SU-DHL-6 (cell line): ENCODE measurements around the gene FURIN.

Experiments used
- H2AFZ ChIP-seq: fragments of 200-600 bp; sonication (generic); 2 replicates; pipeline ENCODE4 v1.6.1; 2014; ENCODE audit warnings: low read depth, mild to moderate bottlenecking, moderate library complexity, mixed read lengths, antibody characterized with exemption, low read length; ENCODE audit not compliant: severe bottlenecking
- H3F3A ChIP-seq: fragments of 200-600 bp; shearing (Covaris generic); 2 replicates; pipeline ENCODE4 v1.6.0; 2016; ENCODE audit warnings: antibody characterized with exemption, mild to moderate bottlenecking; ENCODE audit not compliant: insufficient read depth
- H3K27ac ChIP-seq: fragments of 200-600 bp; sonication (generic); 2 replicates; pipeline ENCODE4 v1.5.1; 2016; ENCODE audit warnings: low read depth, mild to moderate bottlenecking, low read length, moderate library complexity, mixed read lengths
- H3K27me3 ChIP-seq: fragments of 200-600 bp; sonication (generic), shearing (Covaris generic); 2 replicates; pipeline ENCODE4 v1.6.0; 2014; ENCODE audit warnings: mild to moderate bottlenecking, low read length
- H3K36me3 ChIP-seq: fragments of 200-600 bp; sonication (generic); 2 replicates; pipeline ENCODE4 v1.6.1; 2014; ENCODE audit warnings: mild to moderate bottlenecking, low read length, mixed read lengths
- H3K4me2 ChIP-seq: fragments of 300-600, 200-600 bp; shearing (Covaris generic), sonication (generic); 2 replicates; pipeline ENCODE4 v1.6.0; 2014; ENCODE audit warnings: low read length, low read depth, mild to moderate bottlenecking; ENCODE audit not compliant: poor library complexity, severe bottlenecking
- H3K4me3 ChIP-seq: fragments of 200-600 bp; sonication (generic); 2 replicates; pipeline ENCODE4 v1.5.1; 2014; ENCODE audit warnings: antibody characterized with exemption, low read length, mild to moderate bottlenecking, mixed read lengths; ENCODE audit not compliant: insufficient read depth, poor library complexity, severe bottlenecking
- H3K79me2 ChIP-seq: fragments of 200-600 bp; sonication (generic); 2 replicates; pipeline ENCODE4 v1.6.1; 2014; ENCODE audit warnings: mild to moderate bottlenecking, low read length, moderate library complexity; ENCODE audit not compliant: insufficient read depth
- H3K9ac ChIP-seq: fragments of 200-600 bp; sonication (generic); 2 replicates; pipeline ENCODE4 v1.7.0; 2014; ENCODE audit warnings: mild to moderate bottlenecking, low read length
- H3K9me2 ChIP-seq: fragments of 200-600 bp; sonication (generic); replicated peaks from 2 replicates; pipeline ENCODE4 v1.6.1; 2014; ENCODE audit warnings: low read length; ENCODE audit not compliant: insufficient read depth
- H3K9me3 ChIP-seq: fragments of 200-600 bp; sonication (generic); 2 replicates; pipeline ENCODE4 v1.6.1; 2014; ENCODE audit warnings: low read length, mixed read lengths; ENCODE audit not compliant: insufficient read depth
- H4K20me1 ChIP-seq: fragments of 200-600 bp; sonication (generic); 2 replicates; pipeline ENCODE4 v1.6.1; 2014; ENCODE audit warnings: low read depth, mild to moderate bottlenecking, antibody characterized with exemption, low read length, moderate library complexity, mixed read lengths
- CTCF ChIP-seq: fragments of 200-600 bp; sonication (generic); IDR thresholded peaks from one replicate; pipeline ENCODE4 v1.5.1; 2017; ENCODE audit warnings: antibody characterized with exemption, mild to moderate bottlenecking, low read length, moderate library complexity; ENCODE audit not compliant: insufficient read depth, poor library complexity, severe bottlenecking
- EZH2phosphoT487 ChIP-seq: fragments of 200-600 bp; sonication (generic), shearing (Covaris generic); conservative IDR thresholded peaks from 2 replicates; pipeline ENCODE4 v1.6.1; 2018; ENCODE audit warnings: mild to moderate bottlenecking, antibody characterized with exemption, low read length, moderate library complexity, mixed read lengths

FURIN gene

GRCh38 chr15:90902840-90903732, 34.7 kb downstream of the FURIN start, which contains the start of gene MAN2A2:
Gene MAN2A2, plus strand, starts transcription at chr15:90903302. Its CDS starts 906 bp downstream, at chr15:90904208.
- H3K79me2 ChIP-seq = no peaks in the 10 kb centered on the region
- peak within 1 kb of the TSS; percentile 55 for H3K4me3 ChIP-seq
- H3K9ac ChIP-seq = peak within 1 kb of the TSS; percentile 63
- H4K20me1 ChIP-seq = no peaks in the 10 kb centered on the region
- H2AFZ ChIP-seq = peak within 1 kb of the TSS; percentile 80
- peak within 1 kb of the TSS; percentile 80 for H3K4me2 ChIP-seq
- TF ChIP-seq CTCF (no peak), EZH2phosphoT487 (no peak)
- peaks cover 9% of the 10 kb centered on the region; the same call in 1 of the 2 replicates for H3F3A ChIP-seq
- no peaks in the 10 kb centered on the region for H3K9me2 ChIP-seq
- peak within 1 kb of the TSS; percentile 30; the same call in 1 of the 2 replicates for H3K27ac ChIP-seq
- no peaks in the 10 kb centered on the region for H3K9me3 ChIP-seq
- H3K36me3 ChIP-seq = no peaks in the 10 kb centered on the region
- H3K27me3 ChIP-seq = no peaks in the 10 kb centered on the region

- Histone ChIP-seq H3F3A (peaks cover 9% of the 10 kb centered on the region; the same call in 1 of the 2 replicates), H3K9ac (peak overlapping the region; percentile 63; the same call in 1 of the 2 replicates), H2AFZ (no peak overlapping the region), H3K27me3 (no peaks in the 10 kb centered on the region), H3K79me2 (no peaks in the 10 kb centered on the region), H3K36me3 (no peaks in the 10 kb centered on the region), H3K4me2 (peak overlapping the region; percentile 71), H3K4me3 (no peak overlapping the region), H3K9me2 (no peaks in the 10 kb centered on the region), H3K9me3 (no peaks in the 10 kb centered on the region), H4K20me1 (no peaks in the 10 kb centered on the region), H3K27ac (no peak overlapping the region)
- TF ChIP-seq CTCF = no peak
- TF ChIP-seq EZH2phosphoT487 = no peak
These were observed 35.5 kb downstream of the FURIN start for GRCh38 chr15:90903733-90904536.

- Histone ChIP-seq H3K4me2 (no peak overlapping the region), H3K27me3 (no peaks in the 10 kb centered on the region), H3F3A (peaks cover 9% of the 10 kb centered on the region; the same call in 1 of the 2 replicates), H3K9me3 (no peaks in the 10 kb centered on the region), H3K9me2 (no peaks in the 10 kb centered on the region), H3K36me3 (no peaks in the 10 kb centered on the region), H3K9ac (no peak overlapping the region), H3K79me2 (no peaks in the 10 kb centered on the region), H3K27ac (no peak overlapping the region), H4K20me1 (no peaks in the 10 kb centered on the region), H2AFZ (no peak overlapping the region), H3K4me3 (no peak overlapping the region)
- no peak for TF ChIP-seq EZH2phosphoT487
- no peak for TF ChIP-seq CTCF
These were observed 36.4 kb downstream of the FURIN start for GRCh38 chr15:90904746-90905145.
